GM20000 (cell line): Measurements from ENCODE around the gene GRIK1.

ENCODE experiments used
- DNase-seq: peaks from one replicate; pipeline ENCODE4 v3.0.0; 2012; ENCODE audit warnings: low spot score
- CTCF ChIP-seq: IDR thresholded peaks from 2 replicates; pipeline ENCODE4 v1.5.1; 2012; ENCODE audit warnings: mild to moderate bottlenecking, control low read depth; ENCODE audit errors: extremely low read depth, missing control alignments

GRIK1 gene

GRCh38 chr21:29920938-29921337, 18.9 kb downstream of the GRIK1 start:
- no peak for DNase-seq

GRCh38 chr21:29914326-29914725, 25.5 kb downstream of the GRIK1 start:
- TF ChIP-seq CTCF = no peak
- DNase-seq = no peak

More at GRCh38 chr21:29920938-29921337, 18.9 kb downstream of the GRIK1 start:
- no peak for TF ChIP-seq CTCF

DNA sequence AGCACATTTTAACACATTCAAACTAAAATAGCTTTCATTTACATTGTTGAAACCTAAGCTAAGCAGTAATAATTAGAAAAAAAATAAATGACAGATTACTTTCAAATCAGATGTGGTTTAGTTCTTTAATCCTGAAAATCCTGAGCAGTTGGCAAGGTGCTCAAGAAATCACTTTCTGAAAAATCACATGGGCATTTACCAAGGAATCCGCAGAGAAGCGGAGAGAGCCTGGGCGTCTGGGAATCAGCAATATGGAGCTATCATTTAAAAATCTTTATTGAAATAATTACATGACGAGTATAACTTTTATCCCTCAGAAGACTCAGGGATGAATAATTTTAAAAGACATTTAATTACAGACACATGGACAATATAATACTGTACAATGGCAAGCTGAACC, 30.2 kb downstream of the GRIK1 start:
- TF ChIP-seq CTCF = no peak
- no peak for DNase-seq

DNA sequence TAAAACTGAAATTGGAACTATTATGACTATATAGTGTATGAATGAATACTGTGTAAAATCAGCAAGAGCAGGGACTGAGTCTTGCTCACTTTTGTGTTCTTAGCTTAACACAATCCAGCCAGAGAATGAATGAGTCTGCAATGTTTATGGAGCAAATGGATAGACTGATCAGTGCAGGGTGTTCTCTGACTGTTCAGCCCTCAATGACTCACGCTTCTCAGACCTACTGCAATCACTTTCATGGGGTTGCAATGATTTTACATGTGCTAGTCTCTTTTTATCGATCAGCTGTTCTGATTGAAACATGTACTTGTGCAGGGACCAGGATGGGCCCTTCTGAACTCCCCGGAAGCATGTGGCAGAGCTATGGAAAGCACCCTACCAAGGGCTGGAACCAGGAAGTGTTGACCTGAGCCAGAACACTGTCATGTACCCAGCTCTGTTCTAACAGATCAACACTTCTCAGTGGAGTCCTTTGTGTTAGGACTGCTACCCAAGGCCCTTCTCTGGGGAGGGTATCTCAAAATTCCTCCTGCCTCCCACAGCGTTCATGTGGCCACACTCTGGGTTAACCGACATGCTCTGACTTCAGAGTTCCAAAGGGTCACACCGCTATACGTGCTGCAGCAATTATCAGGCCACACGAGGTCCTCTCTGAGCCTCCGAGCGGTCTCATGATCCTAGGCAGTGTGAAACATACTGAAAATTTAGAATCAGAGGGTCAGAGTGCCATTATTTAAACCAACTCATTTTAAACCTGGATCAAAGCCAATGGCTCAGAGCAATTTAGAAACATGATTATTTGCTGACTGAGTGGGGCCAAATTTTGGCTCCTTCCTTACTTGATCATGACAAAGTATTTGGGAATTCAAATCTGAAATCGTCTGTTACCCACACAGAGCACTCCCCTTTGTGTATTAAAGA, 35.2 kb downstream of the GRIK1 start:
- no peak for TF ChIP-seq CTCF
- no peak for DNase-seq

DNA sequence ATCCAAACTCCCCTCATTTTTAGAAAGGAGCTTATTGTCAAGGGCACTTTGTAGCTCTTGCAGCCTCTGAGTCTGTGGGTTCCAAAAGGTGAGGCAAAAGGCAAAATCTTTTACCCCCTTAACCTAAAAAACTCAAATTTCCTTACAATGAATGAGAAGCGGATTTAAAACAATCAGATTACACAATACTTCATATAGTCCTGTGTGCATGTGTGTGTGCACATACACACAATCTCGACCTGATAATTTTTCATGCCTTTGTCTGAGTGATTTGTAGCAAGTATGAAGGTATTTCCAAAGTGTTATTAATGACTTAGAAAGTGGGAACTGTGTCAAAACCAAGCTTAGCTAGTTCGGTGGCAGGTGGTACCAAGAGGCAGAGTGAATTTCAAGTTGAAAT, 42.9 kb downstream of the GRIK1 start:
- no peak for TF ChIP-seq CTCF
- no peak for DNase-seq

GRCh38 chr21:29893687-29894086, 46.1 kb downstream of the GRIK1 start:
- no peak for DNase-seq

DNA sequence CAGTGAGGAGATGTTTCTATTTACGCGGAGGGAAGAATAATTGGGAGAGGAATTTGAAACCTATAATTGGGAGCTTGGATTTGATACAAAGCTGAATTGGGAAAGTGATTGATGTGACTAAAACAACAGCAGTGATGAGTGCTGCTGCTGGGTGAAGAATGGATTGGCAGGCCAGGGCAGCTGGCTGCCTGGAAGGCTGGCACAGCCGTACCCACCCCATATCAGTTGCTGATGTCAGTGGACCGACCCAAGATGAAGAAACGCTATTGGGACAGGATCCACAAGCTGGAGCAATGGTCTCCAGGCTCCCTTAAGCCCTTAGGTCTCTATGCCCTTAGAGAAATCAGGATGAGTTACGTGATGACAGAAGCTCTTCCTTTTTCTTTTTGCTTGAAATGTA, 47.4 kb downstream of the GRIK1 start:
- TF ChIP-seq CTCF = no peak
- no peak for DNase-seq

More at GRCh38 chr21:29893687-29894086, 46.1 kb downstream of the GRIK1 start:
- TF ChIP-seq CTCF = no peak
